H1 (cell line): ENCODE data around the gene TLE1. TPM values are rescaled to one million over a fixed set of nuclear protein-coding genes. Genes with fewer than 3 reads are reported as not detected.

Experiments used
- CBX5 ChIP-seq: fragments of 300-800, 300-1000 bp; sonication (generic); IDR thresholded peaks from 2 replicates; pipeline ENCODE4 v1.7.1; 2016; ENCODE audit warnings: antibody characterized with exemption, low read length, low read depth
- EP300 ChIP-seq, 2 experiments: IDR thresholded peaks; 1 replicate in 1 of 2; 2 replicates in 1 of 2; pipeline ENCODE4 v1.6.1; 2011 to 2012; ENCODE audit warnings: low read depth in 2 of 2, low read length in 2 of 2, mild to moderate bottlenecking in 2 of 2, borderline replicate concordance in 1 of 2, inconsistent platforms in 1 of 2, moderate library complexity in 1 of 2
- FOSL1 ChIP-seq: IDR thresholded peaks from 2 replicates; pipeline ENCODE4 v1.6.1; 2011; ENCODE audit warnings: mild to moderate bottlenecking, low read depth, low read length, moderate library complexity; ENCODE audit not compliant: insufficient read depth
- KDM1A ChIP-seq: fragments of 200-600, 300-600 bp; sonication (generic); IDR thresholded peaks from 2 replicates; pipeline ENCODE4 v1.7.1; 2016; ENCODE audit warnings: mild to moderate bottlenecking, low read length, borderline replicate concordance
- NRF1 ChIP-seq: IDR thresholded peaks from 2 replicates; pipeline ENCODE4 v1.6.1; 2011; ENCODE audit warnings: mild to moderate bottlenecking, low read depth, low read length, improper control_type of control experiment
- POLR2A ChIP-seq, 2 experiments: IDR thresholded peaks; 1 replicate in 1 of 2; 2 replicates in 1 of 2; pipeline ENCODE4 v1.6.1; 2011; ENCODE audit warnings: low read depth in 2 of 2, low read length in 2 of 2, mild to moderate bottlenecking in 2 of 2; ENCODE audit errors: control extremely low read depth in 1 of 2
- POLR2AphosphoS5 ChIP-seq: IDR thresholded peaks from 2 replicates; pipeline ENCODE4 v1.6.1; 2011; ENCODE audit warnings: low read depth, low read length
- RNF2 ChIP-seq: fragments of 200-900, 300-1000 bp; sonication (generic); IDR thresholded peaks from 2 replicates; pipeline ENCODE4 v1.7.1; 2016; ENCODE audit warnings: borderline replicate concordance, low read depth, mild to moderate bottlenecking, antibody characterized with exemption, low read length; ENCODE audit not compliant: poor library complexity, severe bottlenecking; ENCODE audit errors: missing control alignments
- SIRT6 ChIP-seq: IDR thresholded peaks from one replicate; pipeline ENCODE4 v1.7.1; 2012; ENCODE audit warnings: low read length, inconsistent platforms
- polyA plus RNA-seq, 7 experiments: library from polyadenylated mRNA; depleted of rRNA in 3 of 7; stranded (reverse) in 5 of 7; unstranded in 2 of 7; fragments of >200 nt in 5 of 7; fragments of 200-250 nt in 2 of 7; gene quantifications; 1 replicate in 5 of 7; 2 replicates in 1 of 7; 4 replicates in 1 of 7; pipeline versions ENCODE4 v1.2.1 to v1.2.3, GENCODE V29; 2011 to 2013; ENCODE audit warnings: missing spikeins in 2 of 7, mixed read lengths in 2 of 7
- total RNA-seq: library from RNA; stranded (reverse); fragmentation: NEBNext Ultra II Directional; extraction: Animal tissue kit (Norgen Biotek cat#: 25700); gene quantifications from 2 replicates; pipeline ENCODE4 v1.2.1, GENCODE V29; 2021
- TF ChIP-seq, protein P1 (sequence below): fragments of 300-600 bp; sonication (generic); IDR thresholded peaks from 2 replicates; pipeline ENCODE4 v1.7.1; 2012; ENCODE audit warnings: low read length, moderate library complexity, mild to moderate bottlenecking, inconsistent platforms; ENCODE audit not compliant: insufficient replicate concordance
- TF ChIP-seq, protein P2 (sequence below): IDR thresholded peaks from 2 replicates; pipeline ENCODE4 v1.6.1; 2011; ENCODE audit warnings: low read length, improper control_type of control experiment

The TLE1 gene
- total and polyA plus RNA-seq, 2 of the 8 experiments (the other 6 are each of a cell fraction or from before 2014, with no cell fraction given) = 81.8 to 91.6 TPM

DNA sequence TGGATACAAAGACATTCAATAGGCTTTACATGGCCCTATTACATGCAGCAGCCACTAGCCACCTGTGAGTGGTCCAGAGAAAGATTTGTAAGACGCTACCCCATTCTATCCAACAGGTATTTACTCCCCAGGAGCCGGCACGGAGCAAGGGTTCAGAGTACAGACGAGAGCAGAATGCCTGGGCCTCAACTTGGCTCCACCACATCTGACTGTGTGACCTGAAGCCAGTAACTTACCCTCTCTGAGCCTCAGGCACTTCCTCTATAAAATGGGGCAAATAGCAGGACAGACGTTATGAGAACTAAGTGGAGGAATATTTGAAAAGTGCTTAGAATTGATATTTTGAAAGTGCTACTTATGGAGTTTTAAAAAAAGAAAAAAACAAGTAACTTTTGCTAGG lies 100.0 kb downstream of the TLE1 start (continued):
- TF ChIP-seq, protein P1, sequence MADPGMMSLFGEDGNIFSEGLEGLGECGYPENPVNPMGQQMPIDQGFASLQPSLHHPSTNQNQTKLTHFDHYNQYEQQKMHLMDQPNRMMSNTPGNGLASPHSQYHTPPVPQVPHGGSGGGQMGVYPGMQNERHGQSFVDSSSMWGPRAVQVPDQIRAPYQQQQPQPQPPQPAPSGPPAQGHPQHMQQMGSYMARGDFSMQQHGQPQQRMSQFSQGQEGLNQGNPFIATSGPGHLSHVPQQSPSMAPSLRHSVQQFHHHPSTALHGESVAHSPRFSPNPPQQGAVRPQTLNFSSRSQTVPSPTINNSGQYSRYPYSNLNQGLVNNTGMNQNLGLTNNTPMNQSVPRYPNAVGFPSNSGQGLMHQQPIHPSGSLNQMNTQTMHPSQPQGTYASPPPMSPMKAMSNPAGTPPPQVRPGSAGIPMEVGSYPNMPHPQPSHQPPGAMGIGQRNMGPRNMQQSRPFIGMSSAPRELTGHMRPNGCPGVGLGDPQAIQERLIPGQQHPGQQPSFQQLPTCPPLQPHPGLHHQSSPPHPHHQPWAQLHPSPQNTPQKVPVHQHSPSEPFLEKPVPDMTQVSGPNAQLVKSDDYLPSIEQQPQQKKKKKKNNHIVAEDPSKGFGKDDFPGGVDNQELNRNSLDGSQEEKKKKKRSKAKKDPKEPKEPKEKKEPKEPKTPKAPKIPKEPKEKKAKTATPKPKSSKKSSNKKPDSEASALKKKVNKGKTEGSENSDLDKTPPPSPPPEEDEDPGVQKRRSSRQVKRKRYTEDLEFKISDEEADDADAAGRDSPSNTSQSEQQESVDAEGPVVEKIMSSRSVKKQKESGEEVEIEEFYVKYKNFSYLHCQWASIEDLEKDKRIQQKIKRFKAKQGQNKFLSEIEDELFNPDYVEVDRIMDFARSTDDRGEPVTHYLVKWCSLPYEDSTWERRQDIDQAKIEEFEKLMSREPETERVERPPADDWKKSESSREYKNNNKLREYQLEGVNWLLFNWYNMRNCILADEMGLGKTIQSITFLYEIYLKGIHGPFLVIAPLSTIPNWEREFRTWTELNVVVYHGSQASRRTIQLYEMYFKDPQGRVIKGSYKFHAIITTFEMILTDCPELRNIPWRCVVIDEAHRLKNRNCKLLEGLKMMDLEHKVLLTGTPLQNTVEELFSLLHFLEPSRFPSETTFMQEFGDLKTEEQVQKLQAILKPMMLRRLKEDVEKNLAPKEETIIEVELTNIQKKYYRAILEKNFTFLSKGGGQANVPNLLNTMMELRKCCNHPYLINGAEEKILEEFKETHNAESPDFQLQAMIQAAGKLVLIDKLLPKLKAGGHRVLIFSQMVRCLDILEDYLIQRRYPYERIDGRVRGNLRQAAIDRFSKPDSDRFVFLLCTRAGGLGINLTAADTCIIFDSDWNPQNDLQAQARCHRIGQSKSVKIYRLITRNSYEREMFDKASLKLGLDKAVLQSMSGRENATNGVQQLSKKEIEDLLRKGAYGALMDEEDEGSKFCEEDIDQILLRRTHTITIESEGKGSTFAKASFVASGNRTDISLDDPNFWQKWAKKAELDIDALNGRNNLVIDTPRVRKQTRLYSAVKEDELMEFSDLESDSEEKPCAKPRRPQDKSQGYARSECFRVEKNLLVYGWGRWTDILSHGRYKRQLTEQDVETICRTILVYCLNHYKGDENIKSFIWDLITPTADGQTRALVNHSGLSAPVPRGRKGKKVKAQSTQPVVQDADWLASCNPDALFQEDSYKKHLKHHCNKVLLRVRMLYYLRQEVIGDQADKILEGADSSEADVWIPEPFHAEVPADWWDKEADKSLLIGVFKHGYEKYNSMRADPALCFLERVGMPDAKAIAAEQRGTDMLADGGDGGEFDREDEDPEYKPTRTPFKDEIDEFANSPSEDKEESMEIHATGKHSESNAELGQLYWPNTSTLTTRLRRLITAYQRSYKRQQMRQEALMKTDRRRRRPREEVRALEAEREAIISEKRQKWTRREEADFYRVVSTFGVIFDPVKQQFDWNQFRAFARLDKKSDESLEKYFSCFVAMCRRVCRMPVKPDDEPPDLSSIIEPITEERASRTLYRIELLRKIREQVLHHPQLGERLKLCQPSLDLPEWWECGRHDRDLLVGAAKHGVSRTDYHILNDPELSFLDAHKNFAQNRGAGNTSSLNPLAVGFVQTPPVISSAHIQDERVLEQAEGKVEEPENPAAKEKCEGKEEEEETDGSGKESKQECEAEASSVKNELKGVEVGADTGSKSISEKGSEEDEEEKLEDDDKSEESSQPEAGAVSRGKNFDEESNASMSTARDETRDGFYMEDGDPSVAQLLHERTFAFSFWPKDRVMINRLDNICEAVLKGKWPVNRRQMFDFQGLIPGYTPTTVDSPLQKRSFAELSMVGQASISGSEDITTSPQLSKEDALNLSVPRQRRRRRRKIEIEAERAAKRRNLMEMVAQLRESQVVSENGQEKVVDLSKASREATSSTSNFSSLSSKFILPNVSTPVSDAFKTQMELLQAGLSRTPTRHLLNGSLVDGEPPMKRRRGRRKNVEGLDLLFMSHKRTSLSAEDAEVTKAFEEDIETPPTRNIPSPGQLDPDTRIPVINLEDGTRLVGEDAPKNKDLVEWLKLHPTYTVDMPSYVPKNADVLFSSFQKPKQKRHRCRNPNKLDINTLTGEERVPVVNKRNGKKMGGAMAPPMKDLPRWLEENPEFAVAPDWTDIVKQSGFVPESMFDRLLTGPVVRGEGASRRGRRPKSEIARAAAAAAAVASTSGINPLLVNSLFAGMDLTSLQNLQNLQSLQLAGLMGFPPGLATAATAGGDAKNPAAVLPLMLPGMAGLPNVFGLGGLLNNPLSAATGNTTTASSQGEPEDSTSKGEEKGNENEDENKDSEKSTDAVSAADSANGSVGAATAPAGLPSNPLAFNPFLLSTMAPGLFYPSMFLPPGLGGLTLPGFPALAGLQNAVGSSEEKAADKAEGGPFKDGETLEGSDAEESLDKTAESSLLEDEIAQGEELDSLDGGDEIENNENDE = no peak
- TF ChIP-seq POLR2AphosphoS5 (no peak), POLR2A (IDR thresholded peaks at IDR 0.05; ENCODE audit: control extremely low read depth in 1 of 2, low read depth in 2 of 2, low read length in 2 of 2) (no peak), RNF2 (no peak), CBX5 (no peak), SIRT6 (no peak), EP300 (IDR thresholded peaks at IDR 0.05; ENCODE audit: borderline replicate concordance in 1 of 2, low read depth in 2 of 2, low read length in 2 of 2) (no peak), KDM1A (no peak), FOSL1 (no peak), NRF1 (no peak)
- TF ChIP-seq, protein P2, sequence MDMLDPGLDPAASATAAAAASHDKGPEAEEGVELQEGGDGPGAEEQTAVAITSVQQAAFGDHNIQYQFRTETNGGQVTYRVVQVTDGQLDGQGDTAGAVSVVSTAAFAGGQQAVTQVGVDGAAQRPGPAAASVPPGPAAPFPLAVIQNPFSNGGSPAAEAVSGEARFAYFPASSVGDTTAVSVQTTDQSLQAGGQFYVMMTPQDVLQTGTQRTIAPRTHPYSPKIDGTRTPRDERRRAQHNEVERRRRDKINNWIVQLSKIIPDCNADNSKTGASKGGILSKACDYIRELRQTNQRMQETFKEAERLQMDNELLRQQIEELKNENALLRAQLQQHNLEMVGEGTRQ = no peak
- TF ChIP-seq, all 59 proteins: peak for 0
